DMS 273 (cell line): Measurements from ENCODE around the gene TFCP2.
A peak's percentile ranks its signal among the peaks of the same experiment; 100 is the strongest.
"Not testable (repeated sequence)": the region's sequence is repeated elsewhere in the genome, so short reads cannot be mapped to it uniquely, and the experiment has no call there.

ENCODE experiments used
- DNase-seq: peaks from one replicate; lab custom pipeline; 2025; ENCODE audit not compliant: unreplicated experiment; lab: John Stamatoyannopoulos, UW

The TFCP2 gene

DNA sequence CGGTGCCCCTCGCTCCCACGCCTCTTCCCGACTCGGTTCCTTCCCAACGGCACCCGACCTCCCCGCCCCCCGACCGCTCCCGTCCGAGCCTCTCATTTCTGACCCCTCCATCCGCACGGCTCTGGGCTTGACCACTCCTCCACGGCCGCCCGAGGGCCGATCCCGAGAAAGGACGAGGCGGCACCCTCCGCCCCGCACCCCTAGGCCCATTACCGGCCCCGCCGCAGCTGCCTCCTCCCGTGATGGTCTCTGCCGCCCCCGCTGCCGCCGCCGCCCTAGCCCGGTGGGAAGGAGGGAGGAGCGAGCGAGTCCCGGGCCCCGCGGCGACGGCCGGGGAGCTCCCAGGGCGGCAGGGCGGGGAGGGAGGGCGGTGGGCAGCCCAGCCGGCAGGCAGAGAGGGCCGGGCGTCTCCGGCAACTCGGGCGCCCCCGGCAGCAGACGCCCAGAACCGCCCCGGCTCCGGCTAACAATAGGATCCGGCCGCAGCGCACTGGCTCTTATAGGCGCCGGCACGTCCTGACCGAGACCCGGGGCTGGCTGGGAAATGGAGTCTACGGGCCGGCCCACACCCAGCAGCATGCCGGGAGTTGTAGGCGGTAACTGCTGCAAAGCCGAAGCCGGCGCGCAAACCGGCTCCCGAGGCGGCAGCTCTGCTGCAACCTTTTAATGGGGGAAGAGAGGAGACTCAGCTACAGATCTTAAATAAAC is 89.7 kb downstream of the TFCP2 start, which contains the start of gene CSRNP2:
TSS of gene CSRNP2 (minus strand) at position 471 of the 708 bp plus-strand sequence. CDS start 7,035 bp downstream, outside the sequence.
- DNase-seq = peak; percentile 95

GRCh38 chr12:51082561-51083125 is 90.3 kb downstream of the TFCP2 start:
- peak; percentile 48 for DNase-seq

DNA sequence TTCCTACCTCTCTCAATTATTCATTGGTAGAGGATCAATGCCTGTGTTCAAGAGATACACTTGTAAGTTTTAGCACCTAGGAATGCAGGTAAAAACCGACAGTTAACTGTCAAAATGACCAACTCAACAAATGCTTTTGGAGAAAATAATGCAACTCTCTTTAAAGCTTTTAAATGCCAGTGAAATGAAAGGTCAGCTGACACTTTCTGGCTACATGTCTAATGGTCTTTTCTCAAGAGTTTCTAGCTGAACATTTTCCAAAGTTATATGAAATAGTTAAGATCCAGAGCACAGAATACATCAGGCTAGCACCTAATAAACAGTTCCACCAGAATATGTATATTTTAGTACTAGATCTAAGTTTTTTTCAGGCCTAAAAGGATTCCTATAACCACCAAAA is 91.5 kb downstream of the TFCP2 start:
- no peak for DNase-seq

DNA sequence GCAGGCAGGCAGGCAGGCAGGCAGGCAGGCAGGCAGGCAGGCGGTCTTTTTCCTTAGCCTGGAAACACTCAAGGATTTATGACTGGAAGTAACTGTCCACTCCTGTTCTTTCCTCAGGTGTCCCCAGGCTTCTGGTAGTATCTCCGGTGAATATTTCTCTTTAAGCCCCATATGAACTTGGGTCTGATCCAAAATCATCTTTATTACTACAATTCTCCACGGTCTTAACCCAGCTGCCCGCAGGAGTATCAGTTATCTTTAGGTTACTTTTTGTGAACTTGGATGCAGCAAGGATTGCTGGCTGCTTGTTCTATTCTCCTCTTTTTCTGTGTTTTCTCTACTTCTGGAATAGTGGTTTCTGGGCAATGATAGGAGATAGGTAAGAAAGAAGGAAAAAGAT is 92.8 kb downstream of the TFCP2 start:
- no peak for DNase-seq

DNA sequence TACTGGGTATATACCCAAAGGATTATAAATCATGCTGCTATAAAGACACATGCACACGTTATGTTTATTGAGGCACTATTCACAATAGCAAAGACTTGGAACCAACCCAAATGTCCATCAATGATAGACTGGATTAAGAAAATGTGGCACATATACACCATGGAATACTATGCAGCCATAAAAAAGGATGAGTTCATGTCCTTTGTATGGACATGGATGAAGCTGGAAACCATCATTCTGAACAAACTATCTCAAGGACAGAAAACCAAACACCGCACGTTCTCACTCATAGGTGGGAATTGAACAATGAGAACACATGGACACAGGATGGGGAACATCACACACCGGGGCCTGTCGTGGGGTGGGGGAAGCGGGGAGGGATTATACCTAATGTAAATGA is 94.1 kb downstream of the TFCP2 start:
- not testable (repeated sequence) for DNase-seq

DNA sequence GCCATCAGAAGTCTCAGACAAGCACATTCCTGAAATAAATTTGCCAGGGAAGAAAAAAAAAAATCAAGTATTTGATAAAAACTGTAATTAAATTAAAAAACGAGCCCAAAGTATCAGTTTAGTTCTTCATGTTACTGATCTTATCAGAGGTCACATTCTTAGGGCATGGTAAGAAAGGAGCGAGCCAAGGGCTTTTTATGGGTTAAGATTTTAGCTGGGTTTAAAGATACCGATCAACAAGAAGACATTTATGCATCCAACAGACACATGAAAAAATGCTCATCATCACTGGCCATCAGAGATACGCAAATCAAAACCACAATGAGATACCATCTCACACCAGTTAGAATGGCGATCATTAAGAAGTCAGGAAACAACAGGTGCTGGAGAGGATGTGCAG is 94.6 kb downstream of the TFCP2 start:
- not testable (repeated sequence) for DNase-seq

DNA sequence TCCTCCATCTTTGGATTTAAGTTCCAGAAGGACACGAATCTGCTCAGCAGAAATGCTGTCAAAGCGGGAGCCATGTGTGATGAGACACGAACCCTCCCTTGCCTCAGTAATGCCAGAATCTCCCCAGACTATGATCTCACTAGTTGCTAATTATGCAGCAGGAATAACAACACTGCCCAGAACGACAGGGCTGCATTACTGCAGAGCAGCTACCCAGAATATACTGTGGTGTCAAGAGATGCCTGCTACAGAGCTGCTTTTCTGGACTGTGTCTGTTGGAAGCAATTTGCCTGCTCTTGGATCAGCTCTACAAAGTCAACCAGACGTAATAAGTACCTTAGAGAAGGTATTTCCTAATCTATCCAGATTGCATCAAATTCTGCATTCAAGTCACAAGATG is 95.0 kb downstream of the TFCP2 start:
- DNase-seq = peak; percentile 19

DNA sequence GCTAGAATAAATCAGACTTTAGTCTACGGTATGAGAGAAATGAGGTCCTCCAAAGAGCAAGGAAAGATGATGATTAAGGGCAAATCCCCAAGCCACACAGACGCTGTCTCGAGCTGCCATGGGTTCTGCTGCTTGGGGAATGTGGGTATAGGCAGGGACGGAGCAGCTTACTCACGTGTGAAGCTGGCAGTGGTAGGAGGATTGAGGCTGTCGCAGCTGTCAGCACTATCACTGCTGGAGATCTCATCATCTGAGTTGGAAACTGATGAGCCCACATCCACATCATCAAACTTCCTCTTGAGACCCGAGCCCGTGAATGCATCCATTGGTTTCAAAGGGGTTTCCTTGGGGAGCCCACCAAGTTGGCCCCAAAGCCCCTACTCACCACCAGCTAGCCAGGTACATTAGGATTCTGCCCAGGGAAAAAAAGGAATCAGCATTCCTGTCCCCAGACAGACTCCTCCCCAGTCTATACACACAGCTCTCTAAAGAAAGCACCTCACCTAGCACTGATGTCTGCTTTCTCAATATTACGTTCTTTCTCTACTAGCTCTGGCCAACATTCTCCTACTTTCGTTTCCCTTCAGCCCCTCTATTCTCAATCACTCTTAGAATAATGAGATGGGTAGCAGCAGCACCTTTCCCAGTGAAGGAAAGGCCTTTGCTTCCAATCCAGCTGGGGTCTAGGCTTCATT is 96.6 kb downstream of the TFCP2 start:
- no peak for DNase-seq

DNA sequence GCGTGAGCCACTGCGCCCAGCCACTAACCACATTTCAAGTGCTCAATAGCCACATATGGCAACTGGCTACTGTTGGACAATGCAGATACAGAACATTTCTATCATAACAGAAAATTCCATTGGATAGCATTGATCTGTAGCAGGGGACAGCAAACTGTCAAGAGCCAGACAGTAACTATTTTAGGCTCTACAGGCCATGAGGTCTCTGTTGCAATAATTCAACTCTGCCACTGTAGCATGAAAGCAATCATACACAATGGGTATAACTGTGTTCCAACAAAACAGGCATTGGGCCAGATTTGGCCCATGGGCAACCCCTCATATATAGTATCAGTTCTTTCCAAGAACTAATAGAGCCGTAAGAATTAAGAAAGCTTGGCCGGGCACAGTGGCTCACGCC is 97.5 kb downstream of the TFCP2 start:
- no peak for DNase-seq

DNA sequence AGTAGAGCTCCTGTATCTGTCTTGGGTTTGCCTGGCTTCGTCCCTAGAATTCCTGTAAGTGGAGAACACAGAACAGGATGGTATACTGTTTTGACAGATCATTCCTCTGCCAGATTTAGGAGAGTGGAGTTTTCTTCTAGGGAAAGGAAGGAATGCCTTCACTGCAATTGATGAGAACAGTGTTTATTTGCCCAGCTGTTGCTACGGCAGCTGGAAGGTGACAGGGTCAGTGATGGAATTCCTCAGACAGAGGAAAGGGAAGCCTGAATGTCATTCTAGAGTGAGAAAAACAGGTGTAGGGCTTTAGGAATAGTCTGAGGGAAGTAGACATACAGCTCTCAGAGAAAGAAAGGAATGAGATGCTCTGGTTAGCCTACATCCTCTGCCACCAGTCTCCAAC is 101.3 kb downstream of the TFCP2 start:
- DNase-seq = no peak

DNA sequence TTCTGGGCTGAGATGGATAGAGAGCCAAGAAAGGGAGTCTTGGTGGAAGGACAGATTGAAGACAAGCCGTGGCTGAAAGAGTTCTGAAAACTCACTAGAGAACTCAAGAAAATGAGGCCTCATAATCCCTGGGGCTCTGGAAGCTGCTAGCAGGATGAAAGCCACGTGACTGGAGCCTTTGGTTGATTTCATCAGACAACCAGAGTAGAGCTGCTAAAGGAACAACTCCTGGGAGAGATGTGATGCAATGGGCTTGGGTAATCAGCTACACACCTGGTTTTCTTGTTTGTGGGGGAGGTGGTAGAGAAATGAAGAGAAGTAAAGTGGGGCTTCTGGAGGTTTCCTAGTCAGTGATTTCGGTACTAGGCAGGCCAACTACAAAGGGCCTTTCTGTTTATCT is 102.9 kb downstream of the TFCP2 start:
- DNase-seq = no peak

- DNase-seq = no peak
Measured at GRCh38 chr12:51067771-51068170, 105.2 kb downstream of the TFCP2 start.

DNA sequence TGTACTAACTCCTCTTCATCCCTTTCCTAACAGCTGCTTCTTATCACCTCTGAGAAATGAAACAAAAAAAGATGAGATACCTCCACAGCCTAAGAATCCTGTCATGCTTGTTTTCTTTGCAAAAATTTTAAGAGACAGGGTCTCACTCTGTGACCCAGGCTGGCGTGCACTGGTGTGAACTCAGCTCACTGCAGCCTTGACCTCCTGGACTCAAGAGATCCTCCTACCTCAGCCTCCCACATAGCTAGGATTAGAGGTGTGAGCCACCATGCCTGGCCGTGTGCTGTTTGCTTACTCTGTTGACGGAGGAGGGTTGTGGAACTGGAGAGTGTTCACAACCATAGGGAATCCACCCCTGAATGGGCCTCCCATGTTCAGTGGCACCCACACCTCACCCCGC is 105.7 kb downstream of the TFCP2 start:
- no peak for DNase-seq

DNA sequence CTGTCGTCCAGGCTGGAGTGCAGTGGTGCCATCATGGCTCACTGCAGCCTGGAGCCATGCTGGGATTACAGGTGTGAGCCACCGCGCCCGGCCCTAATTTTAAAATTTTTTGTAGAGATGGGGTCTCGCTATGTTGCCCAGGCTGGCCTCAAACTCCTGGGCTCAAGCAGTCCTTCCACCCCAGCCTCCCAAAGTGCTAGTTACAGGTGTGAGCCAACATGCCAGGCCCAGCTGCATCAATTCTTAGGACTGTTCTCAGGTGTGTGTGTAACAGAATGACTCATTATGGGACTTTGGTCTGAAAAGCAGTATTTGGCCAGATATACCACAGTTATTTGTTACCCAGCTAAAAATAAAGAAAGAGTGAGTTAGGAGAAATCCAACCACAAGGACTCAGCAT is 107.4 kb downstream of the TFCP2 start:
- DNase-seq = no peak

DNA sequence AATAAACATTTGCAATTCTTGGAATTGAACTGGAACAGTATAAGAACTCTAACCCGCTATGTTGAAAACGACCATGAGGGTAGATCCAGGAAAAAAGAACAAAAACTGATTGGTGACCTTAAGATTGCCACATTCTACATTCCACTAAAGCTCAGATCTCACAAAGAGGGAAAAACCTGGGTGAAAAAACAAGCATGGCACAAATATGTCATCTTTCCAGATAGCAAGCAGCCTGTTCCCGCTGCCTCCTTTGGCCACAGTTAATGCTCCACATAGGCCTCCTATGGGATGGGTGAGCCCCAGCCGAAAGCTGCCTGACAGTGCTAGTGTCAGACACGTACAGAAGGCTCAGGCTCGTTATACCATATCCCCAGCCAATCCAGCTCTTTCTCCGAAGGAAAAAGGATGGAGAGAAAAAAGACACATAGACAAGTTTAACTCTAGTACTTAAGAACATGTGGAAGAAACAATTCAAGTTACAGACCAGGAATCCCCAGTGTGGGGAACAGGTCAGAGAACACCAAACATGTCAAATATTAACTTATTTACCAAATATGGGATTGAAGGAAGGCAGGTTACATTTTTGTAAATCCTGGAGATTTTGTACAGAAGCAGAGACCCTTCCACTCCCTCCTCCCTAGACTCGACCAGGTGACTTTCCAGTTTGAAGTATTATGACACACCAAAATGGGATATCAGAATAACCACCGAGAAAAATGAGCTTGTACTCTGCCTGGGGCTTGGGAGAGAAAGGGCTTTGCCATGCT is 110.1 kb downstream of the TFCP2 start:
- no peak for DNase-seq

DNA sequence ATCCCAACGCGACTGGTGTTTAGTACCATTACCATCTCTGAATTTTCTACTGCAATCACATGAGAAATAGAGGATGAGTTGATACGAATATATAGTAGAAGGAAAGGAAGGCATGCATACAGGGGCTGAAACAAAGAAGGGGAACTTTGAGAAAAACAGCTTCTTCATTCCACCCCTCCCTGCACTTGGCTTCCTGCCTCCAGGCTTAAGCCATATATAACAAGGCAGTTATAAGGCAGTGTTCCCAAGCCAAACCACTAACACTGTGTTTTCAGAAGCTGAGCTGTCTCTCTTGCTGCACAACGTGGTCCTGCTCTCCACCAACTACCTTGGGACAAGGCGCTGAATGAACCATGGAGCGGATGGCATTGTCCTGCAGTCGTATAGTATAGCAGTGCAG is 113.8 kb downstream of the TFCP2 start:
- DNase-seq = no peak

- no peak for DNase-seq
Measured at GRCh38 chr12:51056242-51056641, 116.7 kb downstream of the TFCP2 start.

- DNase-seq = no peak
Measured at GRCh38 chr12:51055060-51055459, 117.9 kb downstream of the TFCP2 start.

DNA sequence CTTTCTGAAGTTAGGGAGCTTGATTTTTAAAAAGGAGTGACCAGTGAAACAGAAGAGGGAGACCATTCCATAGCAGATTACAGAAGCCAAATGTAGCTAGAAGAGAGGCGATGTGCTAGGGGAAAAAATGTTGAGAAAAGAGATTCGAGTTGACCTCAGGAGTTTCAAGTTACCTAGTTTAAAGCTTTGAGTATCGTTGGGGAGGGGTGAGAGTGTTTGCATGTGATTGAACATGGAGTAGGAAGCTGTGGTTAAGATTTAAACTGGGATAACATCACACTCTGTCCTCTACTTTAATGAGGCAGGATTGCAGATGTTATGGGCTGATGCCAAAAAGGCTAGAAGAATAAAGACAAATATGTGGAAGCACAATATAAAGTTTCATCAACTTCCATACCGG is 121.1 kb downstream of the TFCP2 start:
- no peak for DNase-seq

GRCh38 chr12:51049525-51049924 is 123.4 kb downstream of the TFCP2 start:
- DNase-seq = no peak

DNA sequence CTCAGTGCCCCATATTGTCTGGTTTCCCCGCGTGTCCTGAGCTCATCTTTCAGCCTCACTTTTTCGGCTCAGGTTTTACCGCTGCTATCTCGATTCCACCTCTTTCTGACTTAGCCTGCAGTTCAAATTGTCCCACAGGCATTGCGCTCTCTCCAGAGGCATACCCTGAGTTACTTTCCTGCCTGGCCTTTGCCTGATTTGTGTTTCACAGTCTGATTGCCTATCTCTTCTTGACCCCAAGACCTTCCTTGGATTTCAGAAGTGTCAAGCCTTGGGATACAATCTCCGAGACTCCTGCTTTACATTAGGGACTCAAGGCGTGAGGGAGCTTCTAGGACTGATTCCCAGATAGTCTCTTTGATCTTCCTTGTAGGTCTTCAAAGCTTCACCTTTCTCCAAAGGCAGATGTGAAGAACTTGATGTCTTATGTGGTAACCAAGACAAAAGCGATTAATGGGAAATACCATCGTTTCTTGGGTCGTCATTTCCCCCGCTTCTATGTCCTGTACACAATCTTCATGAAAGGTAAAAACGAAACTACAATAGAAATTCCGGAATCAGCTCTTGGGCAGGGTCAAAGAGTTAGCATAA is 124.2 kb downstream of the TFCP2 start:
- peak; percentile 31 for DNase-seq
